Measurements from ENCODE around the gene TXNRD2. TPM values are rescaled to one million over a fixed set of nuclear protein-coding genes. Genes with fewer than 3 reads are reported as not detected.
"Not testable (repeated sequence)": the region's sequence is repeated elsewhere in the genome, so short reads cannot be mapped to it uniquely, and the experiment has no call there.

TXNRD2 gene
- total RNA-seq, 4 donors from 2014 or later: 16.7 to 33.1 (median 20.3) TPM

- Histone ChIP-seq H3K36me3 (peaks cover 0 to 25% of the 10 kb centered on the region in 2 donors), H3K9me3 (no peaks in the 10 kb centered on the region), H3K27me3 (no peaks in the 10 kb centered on the region), H3K4me3 (no peak overlapping the region), H3K4me1 (no peaks in the 10 kb centered on the region), H3K27ac (no peak overlapping the region)
- no peak for TF ChIP-seq CTCF (IDR thresholded peaks at IDR 0.05)
- no peak for TF ChIP-seq POLR2AphosphoS5 (IDR thresholded peaks at IDR 0.05)
- no peak for TF ChIP-seq EP300 (IDR thresholded peaks at IDR 0.05)
- TF ChIP-seq POLR2A (IDR thresholded peaks at IDR 0.05): no peak
- WGBS, 2 donors (ENCODE audit: low coverage in 1 of 2): 81 to 86% methylated on average over 7 of the region's 7 CpGs
- no peak for ATAC-seq
Observed at GRCh38 chr22:19927696-19928095, 13.9 kb downstream of the TXNRD2 start.

DNA sequence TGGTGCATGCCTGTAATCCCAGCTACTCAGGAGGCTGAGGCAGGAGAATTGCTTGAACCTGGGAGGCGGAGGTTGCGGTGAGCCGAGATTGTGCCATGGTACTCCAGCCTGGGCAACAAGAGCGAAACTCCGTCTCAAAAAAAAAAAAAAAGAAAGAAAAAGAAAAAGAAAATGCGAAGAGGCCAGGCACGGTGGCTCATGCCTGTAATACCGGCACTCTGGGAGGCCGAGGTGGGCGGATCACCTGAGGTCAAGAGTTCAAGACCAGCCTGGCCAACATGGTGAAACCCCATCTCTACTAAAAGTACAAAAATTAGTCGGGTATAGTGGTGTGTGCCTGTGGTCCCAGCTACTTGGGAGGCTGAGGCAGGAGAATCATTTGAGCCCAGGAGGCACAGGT lies 15.6 kb downstream of the TXNRD2 start:
- not testable (repeated sequence) for ATAC-seq, H3K4me1 ChIP-seq, H3K27ac ChIP-seq, H3K4me3 ChIP-seq, H3K27me3 ChIP-seq, H3K9me3 ChIP-seq
- peaks cover 0 to 28% of the 10 kb centered on the region in 2 donors for H3K36me3 ChIP-seq
- WGBS, 2 donors (ENCODE audit: low coverage in 1 of 2): 80 to 98% methylated on average over 1 to 9 of the region's 11 CpGs

DNA sequence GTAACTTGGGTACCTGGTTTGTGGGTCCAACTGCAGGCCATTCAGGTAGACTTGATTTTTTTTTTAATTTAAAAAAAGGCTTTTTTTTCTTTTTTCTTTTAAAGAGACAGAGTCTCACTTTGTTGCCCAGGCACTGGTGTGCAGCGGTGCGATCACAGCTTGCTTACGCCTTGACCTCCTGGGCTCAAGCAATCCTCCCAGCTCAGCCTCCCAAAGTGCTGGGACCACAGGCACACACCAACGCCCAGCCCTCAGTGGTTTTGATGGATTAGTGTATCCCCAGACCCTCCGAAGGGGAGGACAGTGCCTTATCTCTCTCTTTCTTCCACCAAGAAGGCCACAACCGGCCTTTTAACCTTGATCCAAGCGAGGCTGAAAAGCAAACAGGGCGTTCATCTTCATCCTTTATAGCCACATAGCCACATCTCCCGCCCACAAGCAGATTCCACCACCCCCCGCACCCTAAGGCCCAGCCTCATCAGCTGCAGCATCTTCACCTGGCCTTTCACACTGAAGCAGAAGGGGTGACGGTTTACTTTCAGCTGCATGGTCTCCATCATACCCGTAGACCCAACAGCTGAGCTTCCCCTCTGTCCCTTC lies 17.6 kb downstream of the TXNRD2 start:
- TF ChIP-seq POLR2A (IDR thresholded peaks at IDR 0.05) (no peak), EP300 (IDR thresholded peaks at IDR 0.05) (no peak), POLR2AphosphoS5 (IDR thresholded peaks at IDR 0.05) (no peak), CTCF (IDR thresholded peaks at IDR 0.05) (no peak)
- Histone ChIP-seq H3K27me3 (no peaks in the 10 kb centered on the region), H3K9me3 (no peaks in the 10 kb centered on the region), H3K4me1 (no peaks in the 10 kb centered on the region), H3K36me3 (peaks cover 0 to 25% of the 10 kb centered on the region in 2 donors), H3K4me3 (no peak overlapping the region), H3K27ac (no peak overlapping the region)
- ATAC-seq: no peak
- WGBS, 2 donors (ENCODE audit: low coverage in 1 of 2): 93 to 98% methylated on average over 5 to 6 of the region's 12 CpGs

DNA sequence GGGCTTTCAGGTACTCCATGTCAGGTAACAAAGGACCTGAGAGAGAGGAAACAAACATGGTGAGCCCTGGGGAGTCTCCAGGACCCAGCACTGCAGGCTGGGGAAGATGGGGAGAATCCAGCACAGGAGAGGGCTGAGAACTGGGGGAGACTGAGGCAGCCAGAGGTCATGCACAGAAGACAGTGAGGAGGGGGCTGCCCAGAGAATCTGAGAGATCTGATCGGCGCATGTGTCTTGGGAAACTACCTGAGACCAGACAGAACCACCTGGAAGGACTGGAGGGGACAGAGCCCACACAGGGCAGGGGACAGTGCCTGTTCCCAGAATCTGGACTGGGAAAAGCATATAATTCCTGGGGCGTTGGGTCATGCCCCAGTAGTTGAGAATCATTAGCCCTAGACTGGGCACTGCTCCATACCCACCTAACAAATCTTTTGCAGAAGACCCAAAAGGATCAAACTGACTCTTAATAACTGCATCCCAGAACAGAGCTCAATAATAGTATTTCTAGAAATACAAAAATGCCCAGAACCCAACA lies 20.0 kb downstream of the TXNRD2 start:
- no peaks in the 10 kb centered on the region for H3K9me3 ChIP-seq
- H3K27me3 ChIP-seq: no peaks in the 10 kb centered on the region
- no peaks in the 10 kb centered on the region for H3K4me1 ChIP-seq
- H3K36me3 ChIP-seq: peaks cover 0 to 42% of the 10 kb centered on the region in 2 donors
- no peak for TF ChIP-seq CTCF (IDR thresholded peaks at IDR 0.05)
- TF ChIP-seq POLR2AphosphoS5 (IDR thresholded peaks at IDR 0.05): no peak
- no peak for TF ChIP-seq POLR2A (IDR thresholded peaks at IDR 0.05)
- TF ChIP-seq EP300 (IDR thresholded peaks at IDR 0.05): no peak
- no peak overlapping the region for H3K4me3 ChIP-seq
- H3K27ac ChIP-seq: no peak overlapping the region
- 60% methylated on average over 1 of the region's 3 CpGs; no CpG with 5 or more reads in 1 of the 2 donors for WGBS, 2 donors (ENCODE audit: low coverage in 1 of 2)
- ATAC-seq: no peak

DNA sequence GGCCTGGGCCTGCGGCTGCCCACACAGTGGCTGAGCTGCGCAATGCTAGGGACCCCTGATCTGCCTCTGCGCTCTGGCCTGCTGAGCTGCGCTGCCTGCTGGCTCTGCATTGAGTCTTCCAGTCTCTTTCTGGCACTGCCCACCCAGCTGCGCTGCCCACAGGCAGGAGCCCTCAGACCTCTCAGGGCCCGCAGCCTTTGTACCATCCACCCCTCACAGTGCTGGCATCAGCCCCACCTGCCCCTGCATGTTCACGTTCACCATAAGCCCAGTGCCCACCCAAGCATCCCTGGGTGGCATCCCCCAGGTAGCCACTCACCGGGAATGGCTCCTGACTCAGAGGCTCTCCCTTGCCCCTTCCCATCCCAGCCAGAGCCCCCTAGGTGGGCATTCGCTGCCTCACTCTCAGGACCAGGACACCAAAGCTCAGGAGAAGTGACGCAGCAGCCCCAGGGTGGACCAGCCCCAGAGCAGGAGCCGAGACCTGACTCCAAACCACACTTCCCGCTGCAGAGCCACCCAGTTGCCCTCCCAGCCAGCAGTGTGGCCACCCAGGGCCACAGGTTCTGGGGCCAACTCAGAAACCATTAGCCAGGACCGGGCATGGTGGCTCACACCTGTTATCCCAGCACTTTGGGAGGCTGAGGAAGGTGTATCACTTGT lies 21.8 kb downstream of the TXNRD2 start:
- H3K4me3 ChIP-seq: no peak overlapping the region
- WGBS, 2 donors (ENCODE audit: low coverage in 1 of 2): 90 to 100% methylated on average over 1 to 4 of the region's 13 CpGs
- no peaks in the 10 kb centered on the region for H3K27me3 ChIP-seq
- ATAC-seq: no peak
- no peaks in the 10 kb centered on the region for H3K4me1 ChIP-seq
- H3K36me3 ChIP-seq: peaks cover 0 to 60% of the 10 kb centered on the region in 2 donors
- no peak overlapping the region for H3K27ac ChIP-seq
- no peak for TF ChIP-seq EP300 (IDR thresholded peaks at IDR 0.05)
- TF ChIP-seq POLR2A (IDR thresholded peaks at IDR 0.05): no peak
- TF ChIP-seq POLR2AphosphoS5 (IDR thresholded peaks at IDR 0.05): no peak
- TF ChIP-seq CTCF (IDR thresholded peaks at IDR 0.05): no peak
- no peaks in the 10 kb centered on the region for H3K9me3 ChIP-seq
